HG02759 (cell line): Measurements from ENCODE around the gene OGDH.
"Not testable (repeated sequence)": the region's sequence is repeated elsewhere in the genome, so short reads cannot be mapped to it uniquely, and the experiment has no call there.

Experiments used
- ATAC-seq: cut with Tn5 transposase; IDR thresholded peaks from one replicate; pipeline ENCODE4 v1.9.1; 2021; ENCODE audit warnings: mild to moderate bottlenecking, moderate library complexity; ENCODE audit not compliant: unreplicated experiment

The OGDH gene

GRCh38 chr7:44665531-44666213, 59.2 kb downstream of the OGDH start:
- ATAC-seq, result no peak

- no peak for ATAC-seq
Observed at GRCh38 chr7:44666566-44666965, 60.1 kb downstream of the OGDH start.

GRCh38 chr7:44667190-44667589, 60.8 kb downstream of the OGDH start:
- ATAC-seq, result no peak

- no peak for ATAC-seq
Observed at GRCh38 chr7:44671069-44671468, 64.6 kb downstream of the OGDH start.

GRCh38 chr7:44673324-44673723, 66.9 kb downstream of the OGDH start:
- ATAC-seq, result peak; percentile 75

- no peak for ATAC-seq
Observed at GRCh38 chr7:44673771-44674170, 67.3 kb downstream of the OGDH start.

GRCh38 chr7:44674381-44674780, 68.0 kb downstream of the OGDH start:
- ATAC-seq, result no peak

- no peak for ATAC-seq
Observed at GRCh38 chr7:44676776-44677175, 70.3 kb downstream of the OGDH start.

- no peak for ATAC-seq
Observed at GRCh38 chr7:44678101-44678470, 71.7 kb downstream of the OGDH start.

- ATAC-seq, result no peak
Observed at GRCh38 chr7:44678471-44679179, 72.2 kb downstream of the OGDH start.

- ATAC-seq, result no peak
Observed at GRCh38 chr7:44681645-44682044, 75.2 kb downstream of the OGDH start.

- ATAC-seq, result no peak
Observed at GRCh38 chr7:44685723-44686122, 79.3 kb downstream of the OGDH start.

- no peak for ATAC-seq
Observed at GRCh38 chr7:44689427-44689826, 83.0 kb downstream of the OGDH start.

GRCh38 chr7:44693641-44694313, 87.3 kb downstream of the OGDH start:
- ATAC-seq, result no peak

GRCh38 chr7:44694326-44694725, 87.9 kb downstream of the OGDH start:
- no peak for ATAC-seq

GRCh38 chr7:44694766-44695165, 88.3 kb downstream of the OGDH start:
- ATAC-seq, result no peak

GRCh38 chr7:44695756-44696155, 89.3 kb downstream of the OGDH start:
- no peak for ATAC-seq

GRCh38 chr7:44696728-44697127, 90.3 kb downstream of the OGDH start:
- no peak for ATAC-seq

GRCh38 chr7:44697136-44698045, 91.0 kb downstream of the OGDH start:
- ATAC-seq, result no peak

GRCh38 chr7:44698046-44698580, 91.7 kb downstream of the OGDH start:
- no peak for ATAC-seq

GRCh38 chr7:44699598-44699997, 93.2 kb downstream of the OGDH start:
- ATAC-seq, result not testable (repeated sequence)
